HepG2 (cell line): Measurements from ENCODE around the gene CAST. TPM values are rescaled to one million over a fixed set of nuclear protein-coding genes. Genes with fewer than 3 reads are reported as not detected.

Experiments
- ATAC-seq: fragments of 200-7000 bp; cut with Tn5 transposase; 3 replicates; pipeline ENCODE4 v1.9.1; 2020; ENCODE audit warnings: mild to moderate bottlenecking, moderate library complexity
- BruUV-seq: library from RNA; stranded (reverse); fragments of 400-500 nt; replicated peaks from 2 replicates; lab custom pipeline; 2021; lab: Mats Ljungman, UMichigan
- CTCF ChIA-PET: fragments of 300-600 bp; formaldehyde crosslinking; extraction: SDS; loops from one replicate; lab custom pipeline; 2021; ENCODE audit warnings: low total read pairs, inconsistent platforms, low intra/inter-chr PET ratio; lab: Yijun Ruan, JAX
- POLR2A ChIA-PET: fragments of 350-600 bp; sonication (Branson Sonifier 250); formaldehyde crosslinking; loops from one replicate; lab custom pipeline; 2020; ENCODE audit warnings: antibody characterized with exemption, inconsistent platforms; lab: Yijun Ruan, JAX
- DNase-seq: peaks from one replicate; pipeline ENCODE4 v3.0.0-alpha.2; 2015; ENCODE audit warnings: low spot score
- FAIRE-seq: peaks from 3 replicates; lab custom pipeline; 2011; peaks lifted over from hg19 to GRCh38; lab: Jason Lieb, UNC
- H2AFZ ChIP-seq: one replicate; pipeline ENCODE4 v1.6.1; 2011; ENCODE audit warnings: low read length, inconsistent platforms
- H3K27ac ChIP-seq: fragments of 300-600 bp; 3 replicates; pipeline ENCODE4 v1.8.0; 2011; ENCODE audit warnings: mixed run types, mild to moderate bottlenecking, mixed read lengths, low read length, inconsistent platforms; ENCODE audit not compliant: insufficient read depth; ENCODE audit errors: extremely low read length
- H3K27me3 ChIP-seq, 2 experiments: fragments of 200-600 bp in 1 of 2; 2 replicates in 1 of 2; 3 replicates in 1 of 2; pipeline versions ENCODE4 v1.6.0 to v1.8.0; 2011; ENCODE audit warnings: low read length in 2 of 2, mild to moderate bottlenecking in 2 of 2, moderate library complexity in 2 of 2, inconsistent platforms in 1 of 2; ENCODE audit not compliant: insufficient read depth in 2 of 2, control insufficient read depth in 1 of 2
- H3K36me3 ChIP-seq, 2 experiments: fragments of 200-600 bp in 1 of 2; replicated peaks in 1 of 2; 2 replicates in 1 of 2; 3 replicates in 1 of 2; pipeline versions ENCODE4 v1.5.1 to v1.8.0; 2011; ENCODE audit warnings: low read length in 2 of 2, inconsistent platforms in 1 of 2; ENCODE audit not compliant: insufficient read depth in 2 of 2, control insufficient read depth in 1 of 2
- H3K4me1 ChIP-seq: 2 replicates; pipeline ENCODE4 v1.5.1; 2012; ENCODE audit warnings: low read length, inconsistent platforms; ENCODE audit not compliant: insufficient read depth
- H3K4me2 ChIP-seq: 2 replicates; pipeline ENCODE4 v1.6.0; 2011; ENCODE audit warnings: low read depth, low read length, inconsistent platforms
- H3K4me3 ChIP-seq, 3 experiments: fragments of 200-600 bp in 1 of 3; sonication (generic), shearing (Covaris generic) in 1 of 3; replicated peaks in 1 of 3; 2 replicates each; pipeline ENCODE4 v1.5.1; 2011 to 2016; ENCODE audit warnings: low read length in 3 of 3, inconsistent platforms in 2 of 3, low read depth in 2 of 3, mild to moderate bottlenecking in 2 of 3, control low read depth in 1 of 3, mixed read lengths in 1 of 3; ENCODE audit not compliant: insufficient read depth in 1 of 3
- H3K79me2 ChIP-seq: one replicate; pipeline ENCODE4 v1.6.1; 2011; ENCODE audit warnings: low read length, inconsistent platforms; ENCODE audit not compliant: insufficient read depth
- H3K9ac ChIP-seq: 2 replicates; pipeline ENCODE4 v1.6.0; 2011; ENCODE audit warnings: mild to moderate bottlenecking, low read depth, low read length, inconsistent platforms; ENCODE audit not compliant: insufficient read depth
- H3K9me3 ChIP-seq: 2 replicates; pipeline ENCODE4 v1.5.1; 2012; ENCODE audit warnings: mild to moderate bottlenecking, low read length
- H4K20me1 ChIP-seq: 2 replicates; pipeline ENCODE4 v1.6.0; 2011; ENCODE audit warnings: inconsistent platforms, mild to moderate bottlenecking, low read length, moderate library complexity; ENCODE audit not compliant: insufficient read depth
- HOXA3 ChIP-seq: sonication (generic); formaldehyde crosslinking; IDR thresholded peaks from 2 replicates; pipeline ENCODE4 v1.5.0; 2020; ENCODE audit warnings: missing genetic modification reagents
- JDP2 ChIP-seq: sonication (generic); formaldehyde crosslinking; IDR thresholded peaks from 2 replicates; pipeline ENCODE4 v1.8.1; 2022; ENCODE audit warnings: missing genetic modification reagents, borderline replicate concordance
- KLF13 ChIP-seq: sonication (generic); formaldehyde crosslinking; IDR thresholded peaks from 2 replicates; pipeline ENCODE4 v1.4.0; 2020; ENCODE audit warnings: mild to moderate bottlenecking, missing genetic modification reagents
- MED13 ChIP-seq: sonication (generic); formaldehyde crosslinking; IDR thresholded peaks from 2 replicates; pipeline ENCODE4 v1.5.0; 2020; ENCODE audit warnings: missing genetic modification reagents
- MIER3 ChIP-seq: IDR thresholded peaks from 2 replicates; pipeline ENCODE4 v1.6.1; 2016; ENCODE audit warnings: missing compliant biosample characterization, borderline replicate concordance
- PAF1 ChIP-seq: IDR thresholded peaks from 2 replicates; pipeline ENCODE4 v1.6.1; 2016; ENCODE audit warnings: missing genetic modification reagents, missing compliant biosample characterization
- SAP130 ChIP-seq: IDR thresholded peaks from 2 replicates; pipeline ENCODE4 v1.6.1; 2016; ENCODE audit warnings: low read depth
- SIN3A ChIP-seq: IDR thresholded peaks from 2 replicates; pipeline ENCODE4 v1.6.1; 2011; ENCODE audit warnings: low read depth, mild to moderate bottlenecking, control low read depth, low read length, borderline replicate concordance
- TRIM24 ChIP-seq: sonication (generic); formaldehyde crosslinking; IDR thresholded peaks from 2 replicates; pipeline ENCODE4 v1.8.0; 2022; ENCODE audit warnings: mild to moderate bottlenecking, missing genetic modification reagents
- ZBTB8A ChIP-seq: sonication (generic); formaldehyde crosslinking; IDR thresholded peaks from 2 replicates; pipeline ENCODE4 v1.4.0; 2020; ENCODE audit warnings: mild to moderate bottlenecking, low read depth, missing genetic modification reagents, borderline replicate concordance
- ZMYM4 ChIP-seq: sonication (generic); formaldehyde crosslinking; IDR thresholded peaks from 2 replicates; pipeline ENCODE4 v1.8.1; 2023; ENCODE audit warnings: mild to moderate bottlenecking, missing genetic modification reagents
- ZNF407 ChIP-seq: sonication (generic); formaldehyde crosslinking; IDR thresholded peaks from one replicate; pipeline ENCODE4 v1.5.1; 2020; ENCODE audit warnings: mild to moderate bottlenecking, missing genetic modification reagents; ENCODE audit errors: not compliant biosample characterization
- ZNF550 ChIP-seq: sonication (generic); formaldehyde crosslinking; IDR thresholded peaks from 2 replicates; pipeline ENCODE4 v1.4.0; 2020; ENCODE audit warnings: mild to moderate bottlenecking, missing genetic modification reagents, borderline replicate concordance
- ZNF749 ChIP-seq: sonication (generic); formaldehyde crosslinking; IDR thresholded peaks from 2 replicates; pipeline ENCODE4 v1.8.0; 2022; ENCODE audit warnings: mild to moderate bottlenecking, missing genetic modification reagents, moderate library complexity, borderline replicate concordance
- ZNF782 ChIP-seq: sonication (generic); formaldehyde crosslinking; IDR thresholded peaks from 2 replicates; pipeline ENCODE4 v1.4.0; 2020; ENCODE audit warnings: missing genetic modification reagents, mild to moderate bottlenecking, borderline replicate concordance
- ZNF788 ChIP-seq: sonication (generic); formaldehyde crosslinking; IDR thresholded peaks from 2 replicates; pipeline ENCODE4 v1.5.0; 2020; ENCODE audit warnings: mild to moderate bottlenecking, missing genetic modification reagents, borderline replicate concordance
- WGBS: methylation state at CpG from one replicate; pipeline ENCODE4 v1.1.6; 2017; ENCODE audit warnings: low lambda C conversion rate; 5-methylcytosine and 5-hydroxymethylcytosine counted together
- in situ Hi-C: cut with HindIII; loops from 2 replicates; pipeline ENCODE4 v1.10.0; 2017; ENCODE audit warnings: low pct_unique_long_range_greater_than_20kb; ENCODE audit not compliant: extremely low pct_ligation_motif_present
- intact Hi-C: fragments of 100-400 bp; cut with micrococcal nuclease; formaldehyde crosslinking; loops from one replicate; pipeline ENCODE4 v1.10.0; 2022; ENCODE audit not compliant: unreplicated experiment
- polyA plus RNA-seq, 8 experiments: library from polyadenylated mRNA; depleted of rRNA in 3 of 8; stranded (reverse) in 7 of 8; unstranded in 1 of 8; fragments of >200 nt; fragmentation: Illumina TruSeq in 4 of 8; extraction: Trizol in 4 of 8; gene quantifications; 2 replicates each; pipeline versions ENCODE4 v1.2.1 to v1.2.3, GENCODE V29; 2011 to 2016; ENCODE audit warnings: low read depth in 4 of 8, missing spikeins in 1 of 8, mixed read lengths in 1 of 8; ENCODE audit not compliant: insufficient read depth in 1 of 8
- total RNA-seq, 5 experiments: library from RNA; depleted of rRNA; stranded (reverse); fragments of >200 nt; fragmentation: Illumina TruSeq; extraction: Trizol; gene quantifications; 2 replicates each; pipeline ENCODE4 v1.2.3, GENCODE V29; 2016; ENCODE audit warnings: low read depth in 1 of 5

CAST gene
- total and polyA plus RNA-seq, 2 of the 13 experiments (the other 11 are each of a cell fraction or from before 2014, with no cell fraction given) = 42.1 to 67.6 TPM

GRCh38 chr5:96743065-96743768, 81.0 kb downstream of the CAST start:
- Histone ChIP-seq H3K27ac (no peak overlapping the region), H2AFZ (no peak overlapping the region)
- POLR2A ChIA-PET = no interaction called here

More at GRCh38 chr5:96743065-96743768, 81.0 kb downstream of the CAST start:
- DNase-seq (no peak), ATAC-seq (no peak), FAIRE-seq (no peak)
- H3K36me3 ChIP-seq = peaks cover 6 to 53% of the 10 kb centered on the region in 2 experiments
- CTCF ChIA-PET = no interaction called here
- in situ Hi-C loops (no loop called here), intact Hi-C loops (no loop called here)
- H3K27me3 ChIP-seq = no peaks in the 10 kb centered on the region
- H3K4me3 ChIP-seq = no peak overlapping the region
- BruUV-seq = no TSS peak
- no peaks in the 10 kb centered on the region for H3K9me3 ChIP-seq
- no peaks in the 10 kb centered on the region for H3K4me1 ChIP-seq
- no peaks in the 10 kb centered on the region for H4K20me1 ChIP-seq
- no peaks in the 10 kb centered on the region for H3K79me2 ChIP-seq
- H3K4me2 ChIP-seq = no peak overlapping the region
- no peak overlapping the region for H3K9ac ChIP-seq
- 86% methylated on average over 11 of the region's 11 CpGs for WGBS
- no peak for TF ChIP-seq TRIM24 (CRISPR knock-in tag)
- TF ChIP-seq ZNF550 (CRISPR knock-in tag) = no peak
- no peak for TF ChIP-seq ZNF407 (CRISPR knock-in tag)
- no peak for TF ChIP-seq SAP130
- no peak for TF ChIP-seq MED13 (CRISPR knock-in tag)
- no peak for TF ChIP-seq ZMYM4 (CRISPR knock-in tag)
- TF ChIP-seq JDP2 (CRISPR knock-in tag) = no peak
- TF ChIP-seq ZBTB8A (CRISPR knock-in tag) = no peak
- TF ChIP-seq SIN3A = no peak
- TF ChIP-seq KLF13 (CRISPR knock-in tag) = no peak
- no peak for TF ChIP-seq MIER3 (CRISPR knock-in tag)
- no peak for TF ChIP-seq HOXA3 (CRISPR knock-in tag)
- no peak for TF ChIP-seq ZNF749
- TF ChIP-seq ZNF788 (CRISPR knock-in tag) = no peak
- no peak for TF ChIP-seq PAF1 (CRISPR knock-in tag)
- no peak for TF ChIP-seq ZNF782
